Endothelial cell of umbilical vein (primary cell): ENCODE data around the gene QRFP. TPM values are rescaled to one million over a fixed set of nuclear protein-coding genes. Genes with fewer than 3 reads are reported as not detected.

Experiments
- BruUV-seq: library from RNA; stranded (reverse); fragments of 400-500 nt; replicated peaks from 2 replicates; lab custom pipeline; 2021; lab: Mats Ljungman, UMichigan
- CTCF ChIA-PET: fragments of 300-600, 350-600 bp; sonication (Branson Sonifier 250); formaldehyde crosslinking; loops from one replicate; lab custom pipeline; 2021; ENCODE audit warnings: antibody characterized with exemption, inconsistent platforms; lab: Charles Lee
- POLR2A ChIA-PET: fragments of 300-600, 350-600 bp; sonication (Branson Sonifier 250); formaldehyde crosslinking; loops from one replicate; lab custom pipeline; 2021; ENCODE audit warnings: antibody characterized with exemption, inconsistent platforms; lab: Charles Lee
- DNase-seq: peaks from one replicate; pipeline ENCODE4 v3.0.0-alpha.2; 2011; ENCODE audit warnings: low read depth, low spot score
- FAIRE-seq: peaks from 2 replicates; lab custom pipeline; 2011; peaks lifted over from hg19 to GRCh38; lab: Jason Lieb, UNC
- H2AFZ ChIP-seq: 2 replicates; pipeline ENCODE4 v1.6.0; 2012; ENCODE audit warnings: low read depth, low read length, control low read depth, inconsistent platforms
- H3K27ac ChIP-seq: 2 replicates; pipeline ENCODE4 v1.5.1; 2011; ENCODE audit warnings: low read depth, mild to moderate bottlenecking, control low read depth, low read length, moderate library complexity; ENCODE audit not compliant: insufficient read depth
- H3K27me3 ChIP-seq, 2 experiments: 2 replicates each; pipeline versions ENCODE4 v1.6.0 to v1.6.1; 2011; ENCODE audit warnings: low read length in 2 of 2, mixed read lengths in 1 of 2; ENCODE audit not compliant: control insufficient read depth in 2 of 2, insufficient read depth in 2 of 2
- H3K36me3 ChIP-seq, 2 experiments: 2 replicates in 1 of 2; 3 replicates in 1 of 2; pipeline ENCODE4 v1.5.1; 2011; ENCODE audit warnings: low read length in 2 of 2, mild to moderate bottlenecking in 1 of 2, moderate library complexity in 1 of 2; ENCODE audit not compliant: control insufficient read depth in 2 of 2, insufficient read depth in 2 of 2; ENCODE audit errors: extremely low read depth in 1 of 2
- H3K4me1 ChIP-seq: 3 replicates; pipeline ENCODE4 v1.5.1; 2011; ENCODE audit warnings: mild to moderate bottlenecking, low read length; ENCODE audit not compliant: control insufficient read depth, insufficient read depth; ENCODE audit errors: extremely low read depth
- H3K4me2 ChIP-seq: 2 replicates; pipeline ENCODE4 v1.6.1; 2011; ENCODE audit warnings: low read length, control low read depth, mixed read lengths; ENCODE audit not compliant: insufficient read depth
- H3K4me3 ChIP-seq, 3 experiments: fragments of 200-600 bp in 1 of 3; sonication (generic), shearing (Covaris generic) in 1 of 3; replicated peaks in 1 of 3; 2 replicates each; pipeline ENCODE4 v1.5.1; 2011 to 2016; ENCODE audit warnings: control low read depth in 3 of 3, low read length in 3 of 3, mild to moderate bottlenecking in 2 of 3, inconsistent platforms in 1 of 3, low read depth in 1 of 3, moderate library complexity in 1 of 3; ENCODE audit not compliant: insufficient read depth in 1 of 3
- H3K79me2 ChIP-seq: 2 replicates; pipeline ENCODE4 v1.6.0; 2012; ENCODE audit warnings: low read length, inconsistent platforms; ENCODE audit not compliant: control insufficient read depth, insufficient read depth
- H3K9ac ChIP-seq: replicated peaks from 2 replicates; pipeline ENCODE3; 2011; ENCODE audit warnings: low read length, control low read depth; ENCODE audit not compliant: insufficient read depth; ENCODE audit errors: extremely low read depth
- H3K9me1 ChIP-seq: replicated peaks from 3 replicates; pipeline ENCODE4 v1.6.0; 2011; ENCODE audit warnings: mild to moderate bottlenecking, low read length; ENCODE audit not compliant: control insufficient read depth, insufficient read depth; ENCODE audit errors: extremely low read depth
- H3K9me3 ChIP-seq: replicated peaks from 2 replicates; pipeline ENCODE4 v1.5.1; 2012; ENCODE audit warnings: low read length, inconsistent platforms; ENCODE audit not compliant: control insufficient read depth, insufficient read depth
- H4K20me1 ChIP-seq: replicated peaks from 2 replicates; pipeline ENCODE3; 2011; ENCODE audit warnings: mild to moderate bottlenecking, low read length; ENCODE audit not compliant: control insufficient read depth, insufficient read depth; ENCODE audit errors: extremely low read depth
- EZH2 ChIP-seq: IDR thresholded peaks from 2 replicates; pipeline ENCODE4 v1.6.1; 2012; ENCODE audit warnings: borderline replicate concordance, low read depth, mild to moderate bottlenecking, moderate library complexity, low read length, inconsistent platforms; ENCODE audit not compliant: severe bottlenecking
- FOS ChIP-seq: IDR thresholded peaks from 2 replicates; pipeline ENCODE4 v1.6.1; 2011; ENCODE audit warnings: mild to moderate bottlenecking, low read length, moderate library complexity, borderline replicate concordance; ENCODE audit not compliant: insufficient read depth
- GATA2 ChIP-seq: IDR thresholded peaks from 2 replicates; pipeline ENCODE4 v1.7.0; 2011; ENCODE audit warnings: low read depth, mild to moderate bottlenecking, moderate library complexity, mixed read lengths, low read length; ENCODE audit not compliant: insufficient read length, insufficient read depth
- JUN ChIP-seq: IDR thresholded peaks from 2 replicates; pipeline ENCODE4 v1.6.1; 2011; ENCODE audit warnings: borderline replicate concordance, low read depth; ENCODE audit not compliant: insufficient read length, insufficient read depth
- MAX ChIP-seq: IDR thresholded peaks from 2 replicates; pipeline ENCODE4 v1.6.1; 2011; ENCODE audit not compliant: insufficient read depth, insufficient read length
- MYC ChIP-seq: IDR thresholded peaks from one replicate; pipeline ENCODE4 v1.6.1; 2011; ENCODE audit warnings: mild to moderate bottlenecking, low read depth, low read length
- POLR2A ChIP-seq: IDR thresholded peaks from 2 replicates; pipeline ENCODE4 v1.6.1; 2012; ENCODE audit warnings: low read depth, mild to moderate bottlenecking, control low read depth, low read length
- POLR2AphosphoS5 ChIP-seq: IDR thresholded peaks from 2 replicates; pipeline ENCODE4 v1.6.1; 2012; ENCODE audit warnings: low read depth, mild to moderate bottlenecking, control low read depth, low read length, moderate library complexity; ENCODE audit not compliant: insufficient read depth
- dilution Hi-C: fragments of 300-500 bp; cut with MboI; formaldehyde crosslinking; loops from one replicate; pipeline ENCODE4 v1.15.0; 2019; ENCODE audit warnings: low sequenced_read_pairs; ENCODE audit not compliant: extremely low pct_ligation_motif_present
- intact Hi-C: fragments of 100-400 bp; cut with micrococcal nuclease; formaldehyde crosslinking; loops from one replicate; pipeline ENCODE4 v1.10.0; 2022
- polyA plus RNA-seq, 4 experiments: library from polyadenylated mRNA; depleted of rRNA in 3 of 4; stranded (reverse) in 3 of 4; unstranded in 1 of 4; fragments of >200 nt; gene quantifications; 2 replicates each; pipeline versions ENCODE4 v1.2.1 to v1.2.3, GENCODE V29; 2011 to 2012; ENCODE audit warnings: missing spikeins in 1 of 4
- total RNA-seq: library from RNA; stranded (reverse); gene quantifications from 2 replicates; pipeline ENCODE4 v1.2.3, GENCODE V29; 2021
- TF ChIP-seq, protein P1 (sequence below), 2 donors: IDR thresholded peaks; 1 replicate in 1 of 2; 2 replicates in 1 of 2; pipeline ENCODE4 v1.5.1; 2011; ENCODE audit warnings: low read length in 2 of 2, mild to moderate bottlenecking in 2 of 2, moderate library complexity in 2 of 2, control low read depth in 1 of 2, inconsistent platforms in 1 of 2, low read depth in 1 of 2; ENCODE audit not compliant: insufficient read depth in 1 of 2; ENCODE audit errors: extremely low read depth in 1 of 2

QRFP gene
- total and polyA plus RNA-seq, 2 donors (not counting 3 experiments of a cell fraction or from before 2014, with no cell fraction given) = not detected

GRCh38 chr9:130930804-130931349, 34.3 kb upstream of the QRFP start:
- no peaks in the 10 kb centered on the region for H3K79me2 ChIP-seq
- H3K27ac ChIP-seq = no peak overlapping the region
- CTCF ChIA-PET = no interaction called here
- peaks cover 7% of the 10 kb centered on the region for H3K4me1 ChIP-seq
- no peak overlapping the region for H2AFZ ChIP-seq
- H3K9ac ChIP-seq = no peak overlapping the region
- POLR2A ChIA-PET = no interaction called here
- H3K9me1 ChIP-seq = no peaks in the 10 kb centered on the region
- TF ChIP-seq EZH2 (no peak), MAX (no peak), POLR2AphosphoS5 (no peak), FOS (no peak), POLR2A (no peak), MYC (no peak)
- H3K4me3 ChIP-seq = no peak overlapping the region
- H3K4me2 ChIP-seq = no peak overlapping the region
- no peaks in the 10 kb centered on the region for H3K36me3 ChIP-seq
- DNase-seq (no peak), FAIRE-seq (no peak)
- H4K20me1 ChIP-seq = no peaks in the 10 kb centered on the region
- peaks cover 12 to 16% of the 10 kb centered on the region in 2 experiments for H3K27me3 ChIP-seq
- intact Hi-C loops (no loop called here), dilution Hi-C loops (no loop called here)
- H3K9me3 ChIP-seq = no peaks in the 10 kb centered on the region
- no TSS peak for BruUV-seq

- no TSS peak for BruUV-seq
- FAIRE-seq = no peak
- H3K27ac ChIP-seq = no peak overlapping the region
- ChIA-PET POLR2A (no interaction called here), CTCF (interaction anchor here (1.0 kb wide), 1 partner anchor 13 kb away, joined by 3 read pairs; no protein-coding TSS in a partner anchor)
- H3K36me3 ChIP-seq = no peaks in the 10 kb centered on the region
- no peaks in the 10 kb centered on the region for H3K79me2 ChIP-seq
- no peak overlapping the region for H3K4me2 ChIP-seq
- no peaks in the 10 kb centered on the region for H4K20me1 ChIP-seq
- dilution Hi-C loops (no loop called here), intact Hi-C loops (no loop called here)
- H3K4me1 ChIP-seq = peaks cover 7% of the 10 kb centered on the region
- no peak overlapping the region for H3K4me3 ChIP-seq
- no peak overlapping the region for H3K9ac ChIP-seq
- no peak overlapping the region for H2AFZ ChIP-seq
- no peaks in the 10 kb centered on the region for H3K9me3 ChIP-seq
- no peak for DNase-seq
- peaks cover 12 to 15% of the 10 kb centered on the region in 2 experiments for H3K27me3 ChIP-seq
- no peak for TF ChIP-seq POLR2A
- TF ChIP-seq GATA2 = no peak
- TF ChIP-seq POLR2AphosphoS5 = no peak
- TF ChIP-seq EZH2 = no peak
- no peak for TF ChIP-seq MYC
- no peak for TF ChIP-seq MAX
- TF ChIP-seq, protein P1, sequence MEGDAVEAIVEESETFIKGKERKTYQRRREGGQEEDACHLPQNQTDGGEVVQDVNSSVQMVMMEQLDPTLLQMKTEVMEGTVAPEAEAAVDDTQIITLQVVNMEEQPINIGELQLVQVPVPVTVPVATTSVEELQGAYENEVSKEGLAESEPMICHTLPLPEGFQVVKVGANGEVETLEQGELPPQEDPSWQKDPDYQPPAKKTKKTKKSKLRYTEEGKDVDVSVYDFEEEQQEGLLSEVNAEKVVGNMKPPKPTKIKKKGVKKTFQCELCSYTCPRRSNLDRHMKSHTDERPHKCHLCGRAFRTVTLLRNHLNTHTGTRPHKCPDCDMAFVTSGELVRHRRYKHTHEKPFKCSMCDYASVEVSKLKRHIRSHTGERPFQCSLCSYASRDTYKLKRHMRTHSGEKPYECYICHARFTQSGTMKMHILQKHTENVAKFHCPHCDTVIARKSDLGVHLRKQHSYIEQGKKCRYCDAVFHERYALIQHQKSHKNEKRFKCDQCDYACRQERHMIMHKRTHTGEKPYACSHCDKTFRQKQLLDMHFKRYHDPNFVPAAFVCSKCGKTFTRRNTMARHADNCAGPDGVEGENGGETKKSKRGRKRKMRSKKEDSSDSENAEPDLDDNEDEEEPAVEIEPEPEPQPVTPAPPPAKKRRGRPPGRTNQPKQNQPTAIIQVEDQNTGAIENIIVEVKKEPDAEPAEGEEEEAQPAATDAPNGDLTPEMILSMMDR (IDR thresholded peaks at IDR 0.05; ENCODE audit: extremely low read depth in 1 of 2, insufficient read depth in 1 of 2, low read depth in 1 of 2, low read length in 2 of 2) = no peak
- TF ChIP-seq JUN = no peak
- no peak for TF ChIP-seq FOS
- no peaks in the 10 kb centered on the region for H3K9me1 ChIP-seq
Observed at GRCh38 chr9:130930132-130930803, 33.7 kb upstream of the QRFP start.
